ENCODE data around the gene FRMD4B.

FRMD4B gene

DNA sequence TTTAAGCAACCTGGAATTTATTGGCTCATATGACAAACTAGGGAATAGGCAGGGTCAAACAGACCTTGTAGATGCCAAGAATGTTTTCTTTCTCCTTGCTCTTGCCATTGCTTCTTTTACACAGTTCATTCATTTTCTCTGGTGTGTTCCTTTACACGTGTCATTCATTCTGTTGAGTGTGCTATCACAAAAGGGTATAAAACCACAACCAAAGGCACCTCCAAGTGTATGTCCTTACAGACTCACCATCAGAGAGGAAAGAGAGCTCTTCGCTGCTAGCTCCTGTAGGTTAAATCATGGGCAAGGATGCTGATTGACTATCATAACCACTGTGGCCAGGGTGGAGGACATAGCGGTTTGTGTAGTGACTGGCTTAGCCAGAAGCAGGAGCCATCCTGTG lies 19.2 kb upstream of the FRMD4B start:
- DNase-seq (ENCODE audit: low read depth), result no peak

DNA sequence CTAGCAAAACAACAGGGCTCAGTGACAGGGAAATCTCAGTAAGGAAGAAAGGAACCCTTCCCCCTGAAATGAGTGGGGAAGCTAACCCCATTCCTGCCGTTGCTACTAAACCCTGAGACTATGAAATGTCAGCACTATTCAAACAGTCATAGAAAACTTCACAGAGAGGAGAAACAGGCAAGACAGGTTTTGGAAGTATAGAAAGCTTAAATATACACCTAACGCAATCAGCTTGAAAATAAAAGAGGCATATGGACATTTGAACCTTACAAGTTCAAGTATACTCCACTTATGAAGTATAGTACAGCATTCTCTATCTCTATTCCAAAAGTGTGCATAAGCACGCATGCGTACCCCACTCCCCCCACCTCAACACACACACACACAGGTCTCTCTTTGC lies 17.6 kb upstream of the FRMD4B start:
- DNase-seq (ENCODE audit: low read depth), result no peak

DNA sequence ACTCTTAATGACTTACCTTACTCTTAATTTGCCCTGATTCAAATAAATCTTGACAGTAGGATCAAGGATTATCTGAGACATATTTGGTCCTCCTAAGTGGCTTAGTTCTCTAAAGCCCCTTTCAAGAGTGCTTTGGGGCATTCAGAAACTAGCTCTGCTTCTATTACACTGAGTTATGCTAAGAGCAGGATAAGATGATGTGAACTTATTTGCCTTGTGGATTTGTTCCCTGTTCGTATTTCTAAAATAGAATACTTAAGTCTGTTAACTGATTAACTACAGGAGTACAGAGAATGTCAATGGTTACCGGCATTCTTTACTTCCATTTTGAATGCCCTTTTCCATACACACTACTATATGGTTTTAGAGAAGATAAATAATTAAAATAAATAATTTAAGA lies 14.8 kb upstream of the FRMD4B start:
- DNase-seq (ENCODE audit: low read depth), result no peak

DNA sequence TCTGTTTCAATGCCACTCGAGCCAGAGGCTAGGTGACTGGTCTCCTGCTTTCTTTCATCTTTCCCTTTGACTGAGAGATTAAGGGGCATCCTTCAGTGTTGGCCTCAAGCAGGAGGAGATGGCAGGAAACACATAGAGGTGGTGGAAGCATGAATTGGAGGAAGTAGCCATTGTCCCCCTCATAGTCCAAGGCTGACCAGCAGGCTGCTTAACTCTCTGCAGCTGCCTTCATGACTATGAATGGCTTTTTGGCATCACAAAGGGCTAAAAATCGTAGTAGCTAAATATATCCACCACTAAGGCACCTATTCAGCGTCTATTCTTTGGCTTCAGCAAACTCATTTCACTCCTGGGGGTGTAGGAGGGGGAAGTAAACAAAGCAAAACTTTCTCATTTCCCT lies 7.0 kb upstream of the FRMD4B start:
- DNase-seq (ENCODE audit: low read depth), result no peak

DNA sequence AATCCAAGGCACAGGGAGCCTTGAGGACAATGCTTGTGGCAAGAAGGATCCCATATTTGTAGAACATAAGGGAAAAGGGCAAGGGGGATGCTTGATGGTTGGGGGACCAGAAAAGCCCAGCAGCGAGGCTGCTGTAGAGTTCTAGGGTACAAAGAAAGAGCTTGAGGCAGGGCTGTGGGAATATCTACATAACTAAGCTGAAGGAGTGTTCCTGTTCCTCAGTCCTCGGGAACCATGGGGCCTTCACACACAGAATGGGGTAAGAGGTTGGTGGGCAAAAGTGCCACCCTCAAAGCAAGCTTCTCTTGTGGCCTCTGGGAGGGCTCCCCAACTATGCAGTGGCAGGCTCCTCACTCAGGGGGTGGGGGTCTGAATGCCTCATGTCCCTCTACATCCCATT lies 6.5 kb upstream of the FRMD4B start:
- DNase-seq (ENCODE audit: low read depth), result no peak

DNA sequence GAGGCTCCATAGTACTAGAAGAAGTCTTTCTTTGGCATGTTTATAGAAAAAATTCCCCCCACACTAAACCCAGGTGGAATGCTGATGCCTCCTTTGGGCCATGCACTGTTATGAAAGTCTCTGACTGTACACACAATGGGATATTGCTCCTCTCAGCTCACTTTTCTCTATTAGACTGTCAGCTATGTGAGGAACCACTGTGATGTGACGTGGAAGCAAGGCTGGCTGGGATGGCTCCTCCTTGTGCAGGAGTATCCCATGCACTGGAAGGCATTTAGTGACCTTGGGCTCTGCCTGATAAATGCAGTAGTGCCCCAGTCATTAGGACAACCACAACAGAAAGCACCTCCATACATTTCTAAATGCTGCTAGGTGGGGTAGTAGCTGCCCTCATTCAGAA lies 5.7 kb upstream of the FRMD4B start:
- DNase-seq (ENCODE audit: low read depth), result no peak

DNA sequence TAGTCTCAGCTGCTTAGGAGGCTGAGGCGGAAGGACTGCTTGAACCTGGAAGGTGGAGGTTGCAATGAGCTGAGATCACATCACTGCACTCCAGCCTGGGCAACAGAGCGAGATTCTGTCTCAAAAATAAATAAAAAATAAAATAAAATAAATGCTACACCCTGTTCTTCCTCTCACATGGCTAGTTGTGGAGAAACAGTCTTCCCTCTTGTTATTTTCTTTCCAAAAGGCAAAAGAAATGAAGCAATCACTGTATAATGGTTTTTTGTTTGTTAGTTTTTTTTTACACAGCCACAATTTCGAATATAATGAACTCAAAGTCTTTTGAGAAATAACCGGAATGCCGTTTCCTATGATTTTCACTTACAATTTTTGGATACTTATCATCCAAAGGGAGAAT lies 4.9 kb upstream of the FRMD4B start:
- DNase-seq (ENCODE audit: low read depth), result no peak

DNA sequence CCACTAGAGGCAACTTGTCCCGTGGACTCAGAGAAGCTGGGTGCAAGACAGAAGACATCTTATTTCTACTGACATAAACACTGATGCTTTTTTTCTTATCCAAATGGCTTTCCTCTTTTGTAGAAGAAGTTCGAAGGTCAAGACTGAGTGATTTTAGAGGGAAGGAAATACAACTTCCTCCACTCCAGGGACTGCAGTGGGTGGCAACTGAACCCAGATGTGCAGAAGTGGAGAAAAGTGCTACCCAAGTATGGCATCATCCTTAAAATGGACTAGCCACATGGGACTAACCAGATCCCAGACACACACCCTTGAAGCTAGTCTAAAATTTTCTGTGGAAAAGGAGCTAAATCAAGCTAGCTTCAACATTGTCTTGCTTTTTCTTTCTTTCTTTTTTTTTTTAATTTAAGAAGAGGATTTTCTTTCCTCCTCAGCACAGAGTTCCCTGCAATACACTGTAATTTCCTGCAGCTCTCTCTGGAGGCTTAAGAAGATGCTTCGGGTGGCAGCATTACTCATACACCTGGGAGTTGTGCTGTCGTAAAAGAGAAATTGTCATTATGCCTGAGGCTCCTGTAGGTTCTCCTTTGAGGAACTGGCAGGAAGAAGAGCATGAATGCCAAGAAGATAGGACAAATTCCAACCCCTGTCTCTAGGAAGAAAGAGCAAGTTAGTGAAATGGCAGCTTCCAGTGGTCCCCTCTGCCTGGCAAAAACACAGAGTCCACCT lies 3.8 kb upstream of the FRMD4B start:
- DNase-seq (ENCODE audit: low read depth), result no peak

DNA sequence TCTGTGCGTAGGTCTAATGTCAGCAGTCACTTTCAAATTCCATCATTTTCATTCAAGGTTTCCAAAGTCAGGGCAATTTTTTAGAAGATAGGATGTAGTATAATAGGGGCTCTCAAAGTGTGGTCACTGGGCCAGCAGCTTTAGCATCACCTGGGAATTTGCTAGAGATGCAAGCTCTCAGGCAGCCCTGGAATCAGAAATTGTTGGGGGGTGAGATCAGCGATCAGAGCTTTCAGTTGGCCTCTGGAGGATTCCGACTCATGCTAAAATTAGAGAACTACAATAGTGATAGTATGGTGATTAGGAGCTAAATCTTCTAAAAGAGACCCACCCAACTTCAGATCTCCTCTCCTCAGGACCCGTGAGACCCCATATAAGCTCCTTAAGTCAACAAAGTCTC lies 2.4 kb upstream of the FRMD4B start:
- DNase-seq (ENCODE audit: low read depth), result no peak

DNA sequence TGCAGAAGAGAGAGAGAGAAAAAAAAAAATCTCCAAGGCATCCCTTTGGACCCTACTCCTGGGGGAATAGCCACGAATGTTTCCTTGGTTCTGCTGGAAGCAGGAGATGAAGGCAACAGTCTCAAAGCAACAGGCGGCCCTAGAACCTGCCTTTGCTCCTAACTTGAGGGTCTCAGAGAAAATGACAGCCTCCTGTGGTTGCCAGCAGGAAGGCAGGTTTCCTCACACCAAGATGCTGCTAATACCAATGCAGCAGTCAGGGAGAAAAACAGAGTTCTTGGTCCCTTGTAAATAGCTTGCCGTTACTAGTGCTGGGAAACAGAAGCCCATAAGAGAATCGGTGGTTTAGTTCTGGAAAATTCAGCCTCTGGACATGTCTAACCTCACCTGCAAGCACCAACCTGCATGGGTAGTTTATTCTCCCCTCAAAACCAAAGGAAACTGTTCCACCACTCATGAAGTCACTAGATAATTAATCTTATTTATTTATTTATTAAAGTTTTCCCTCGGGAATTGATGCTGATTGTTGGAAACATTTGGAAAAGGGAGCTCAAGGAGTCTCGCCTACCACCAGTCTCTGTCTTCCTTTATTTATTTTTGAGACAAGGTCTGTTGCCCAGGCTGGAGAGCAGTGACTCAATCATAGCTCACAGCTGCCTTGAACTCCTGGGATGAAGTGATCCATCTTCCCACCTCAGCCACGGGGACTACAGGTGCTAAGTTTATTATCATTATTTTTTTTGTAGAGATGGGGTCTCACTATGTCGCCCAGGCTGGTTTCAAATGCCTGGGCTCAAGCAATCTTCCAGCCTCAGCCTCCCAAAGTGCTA lies 883 bp upstream of the FRMD4B start:
- DNase-seq (ENCODE audit: low read depth), result no peak

DNA sequence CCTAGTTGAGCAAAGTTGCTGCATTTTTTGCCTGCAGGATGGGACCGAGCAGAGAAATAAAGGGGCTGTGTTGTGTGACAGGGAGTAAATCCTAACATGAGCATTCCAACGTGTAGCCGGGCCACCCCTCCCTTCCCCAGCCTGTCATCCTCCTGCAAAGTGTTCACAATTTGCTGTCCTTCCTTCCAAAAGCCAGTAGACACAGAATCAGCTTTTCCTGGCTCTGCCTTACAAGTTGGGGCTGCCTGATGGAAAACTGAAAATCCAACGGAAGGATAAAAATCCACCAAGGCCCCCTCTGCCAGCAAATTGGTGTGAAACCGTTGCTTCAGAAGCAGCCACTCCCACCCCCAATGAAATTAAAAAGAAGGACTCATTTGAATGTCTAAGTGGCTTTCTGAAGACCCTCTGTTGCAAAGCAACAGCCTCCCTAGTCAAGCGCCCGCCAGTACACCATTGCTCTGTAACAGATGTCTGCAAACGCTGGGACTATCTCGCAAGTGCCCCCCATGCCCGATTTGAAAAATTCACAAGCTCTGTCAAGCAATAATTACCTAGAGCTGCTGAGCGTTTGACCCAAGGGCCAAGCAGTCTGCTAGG lies 665 bp downstream of the FRMD4B start:
- DNase-seq (ENCODE audit: low read depth), result no peak

DNA sequence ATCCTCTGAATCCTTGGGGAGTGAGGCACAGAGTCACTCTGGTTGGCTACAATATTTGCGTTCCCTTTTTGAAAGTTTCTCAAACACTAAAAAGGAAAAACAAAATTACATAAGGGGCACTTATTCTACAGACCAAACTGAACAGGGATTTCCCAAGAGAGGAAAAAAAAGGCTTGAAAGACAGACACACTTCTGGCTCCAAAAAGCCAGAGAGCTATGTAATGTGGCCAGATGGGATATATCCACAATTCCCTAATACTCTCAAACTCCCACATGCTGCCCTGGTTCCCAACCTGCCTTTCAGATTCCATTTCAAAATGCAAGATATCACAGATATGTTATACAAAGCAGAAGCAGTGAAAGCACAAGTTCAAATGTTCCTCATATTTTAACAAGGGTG lies 1.6 kb downstream of the FRMD4B start:
- no peak for DNase-seq (ENCODE audit: low read depth)

DNA sequence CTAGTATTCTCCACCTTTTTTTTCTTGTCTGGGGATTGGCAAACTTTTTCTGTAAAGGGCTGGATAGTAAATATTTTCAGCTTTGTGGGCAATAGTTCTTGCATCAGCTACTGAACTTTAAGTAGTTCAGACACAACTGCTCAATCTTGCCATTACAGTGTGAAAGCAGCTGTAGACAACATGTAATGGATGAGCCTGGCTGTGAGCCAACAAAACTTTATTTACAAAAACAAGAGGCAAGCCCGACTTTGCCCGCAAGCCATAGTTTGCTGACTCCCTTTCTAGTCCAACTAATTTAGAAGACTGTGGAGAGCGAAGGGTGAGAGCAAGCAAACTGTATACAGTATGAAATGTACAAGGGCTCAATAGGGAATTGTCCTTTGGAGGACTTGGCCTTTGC lies 6.2 kb downstream of the FRMD4B start:
- no peak for DNase-seq (ENCODE audit: low read depth)

DNA sequence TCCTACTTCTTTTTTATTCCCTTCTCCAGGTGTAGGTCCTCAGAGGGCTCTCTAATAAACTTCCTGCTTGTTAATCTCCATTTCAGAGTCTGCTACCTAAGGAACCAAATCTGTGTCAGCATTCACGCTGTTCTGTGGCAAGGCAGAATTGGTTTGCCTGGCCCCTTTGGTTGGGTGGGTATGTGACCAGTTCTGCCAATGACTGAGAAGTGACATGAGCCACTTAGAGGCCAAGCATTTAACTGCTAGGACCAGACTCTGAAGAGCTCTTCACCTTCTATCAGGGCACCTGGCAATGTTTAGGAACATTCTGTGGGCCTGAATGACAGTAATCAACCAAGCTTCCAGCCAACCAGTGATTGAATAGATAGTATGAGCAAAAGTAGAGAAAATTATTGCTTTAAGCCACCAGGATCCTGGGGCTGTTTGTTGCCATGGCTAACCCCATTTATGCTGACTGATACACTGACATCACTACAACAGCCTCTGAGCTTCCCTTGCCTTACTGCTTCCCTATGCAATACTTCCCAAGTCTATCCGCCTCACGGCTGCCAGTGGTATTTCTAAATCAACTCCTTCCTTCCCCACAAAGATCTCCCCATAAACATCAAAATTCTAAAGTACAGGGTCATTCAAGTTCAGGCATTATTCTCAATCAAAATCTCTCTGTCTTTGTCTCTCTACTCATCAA lies 7.6 kb downstream of the FRMD4B start:
- no peak for DNase-seq (ENCODE audit: low read depth)

DNA sequence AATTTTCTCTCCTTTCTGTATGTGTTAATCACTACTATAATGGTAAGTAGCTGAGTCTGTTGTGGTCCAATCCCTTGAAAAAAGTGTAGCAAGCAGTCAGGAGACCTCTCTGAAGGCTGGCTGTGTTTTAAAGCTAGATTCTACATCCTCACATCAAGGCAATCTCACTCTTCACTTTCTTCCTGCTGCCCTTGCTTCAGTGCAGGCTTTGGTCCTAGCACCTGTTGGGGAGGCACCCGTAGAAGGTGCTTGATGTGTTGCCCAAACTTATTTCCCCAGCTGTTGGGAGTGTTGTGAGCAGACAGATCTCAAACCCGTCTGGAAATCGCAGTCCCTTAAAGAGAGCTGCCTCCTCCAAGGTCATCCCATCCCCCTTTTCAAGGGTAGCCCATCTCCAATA lies 8.6 kb downstream of the FRMD4B start:
- DNase-seq (ENCODE audit: low read depth), result no peak

DNA sequence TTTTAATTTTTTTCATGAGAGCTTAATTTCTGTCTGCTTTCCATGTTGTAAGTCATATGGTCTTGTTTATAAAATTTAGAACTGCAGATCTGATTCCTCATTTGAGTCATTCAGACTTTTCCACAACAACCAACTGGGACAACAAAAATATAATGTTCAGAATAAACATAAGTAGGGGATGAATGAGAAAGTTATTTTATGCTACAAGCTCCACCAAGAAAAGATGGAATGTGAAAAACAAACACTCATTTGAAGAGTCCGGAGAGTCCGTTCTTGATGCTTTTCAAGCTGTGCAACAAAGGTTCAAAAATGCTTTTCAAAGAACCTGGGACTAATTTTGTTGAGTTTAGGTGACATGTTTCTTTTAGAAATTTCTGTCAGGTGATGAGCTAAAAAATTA lies 9.2 kb downstream of the FRMD4B start:
- no peak for DNase-seq (ENCODE audit: low read depth)

DNA sequence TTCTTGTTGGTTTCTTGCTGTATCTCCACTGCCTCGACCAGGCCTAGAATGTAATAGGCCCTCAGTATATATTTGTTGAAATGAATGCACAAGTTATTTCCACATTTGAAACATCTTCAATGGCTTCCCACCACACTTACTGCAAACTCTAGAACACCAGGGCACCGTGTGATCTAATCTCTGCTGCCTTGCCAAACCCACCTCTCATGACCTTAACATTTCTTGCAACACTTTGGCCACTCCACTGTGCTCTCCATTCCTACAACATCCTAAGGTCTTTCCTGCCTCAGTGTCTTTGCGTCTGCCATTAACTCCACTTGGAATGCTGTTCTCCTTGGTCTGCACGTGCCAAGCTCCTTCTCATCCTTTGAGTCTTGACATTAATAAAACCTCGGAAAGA lies 14.1 kb downstream of the FRMD4B start:
- DNase-seq (ENCODE audit: low read depth), result no peak

DNA sequence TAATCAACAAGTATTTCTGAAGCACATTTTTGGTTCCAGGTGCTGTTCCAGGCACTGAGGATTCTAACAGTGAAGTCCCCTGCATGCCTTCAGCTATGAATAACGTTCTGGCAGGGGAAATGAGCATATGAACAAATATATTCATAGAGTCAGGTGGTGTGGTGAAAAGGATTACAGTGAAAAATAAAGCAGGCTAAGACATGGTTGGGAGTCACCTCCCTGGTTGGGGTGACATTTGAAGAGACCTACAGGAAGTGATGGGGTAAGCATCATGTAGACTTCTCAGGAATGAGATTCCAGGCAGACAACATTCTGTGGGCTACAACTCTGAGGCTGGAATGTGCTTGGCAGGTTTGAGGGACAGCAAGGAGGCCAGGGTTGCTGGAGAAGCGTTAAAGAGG lies 15.0 kb downstream of the FRMD4B start:
- DNase-seq (ENCODE audit: low read depth), result no peak

DNA sequence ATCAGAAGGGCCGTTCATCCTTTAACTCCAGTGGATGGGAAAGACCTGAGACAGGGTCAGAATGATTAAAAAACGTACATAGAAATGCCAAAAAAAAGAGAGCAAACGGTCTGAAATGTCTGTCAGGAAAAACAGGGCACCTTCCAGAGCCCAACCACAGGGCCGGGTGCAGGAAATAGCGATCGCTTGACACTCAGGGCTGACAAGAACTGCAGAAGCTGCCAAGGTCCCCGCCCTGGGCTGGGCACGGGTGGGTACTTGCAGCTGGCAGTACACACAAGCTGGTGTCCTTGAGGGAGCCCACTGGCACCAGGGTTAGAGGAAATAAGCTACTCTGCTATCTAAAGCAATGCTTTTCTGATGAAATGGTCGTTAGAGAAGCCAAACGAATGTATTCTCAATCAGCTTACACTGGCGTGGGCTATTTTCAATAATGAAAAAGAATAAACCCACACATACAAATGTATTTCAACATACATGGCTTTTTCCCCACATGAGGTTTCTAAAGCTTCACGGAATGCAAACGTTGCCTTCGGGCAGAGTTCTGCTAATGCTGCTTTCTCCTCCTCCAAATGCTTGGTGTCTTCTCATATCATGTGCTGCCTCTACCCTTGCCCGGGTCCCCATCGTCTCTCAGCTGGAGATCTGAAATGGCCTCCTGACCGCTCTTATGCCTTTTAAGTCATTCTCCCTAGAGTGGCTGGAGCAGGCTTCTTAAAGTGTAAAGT lies 15.6 kb downstream of the FRMD4B start:
- DNase-seq (ENCODE audit: low read depth), result no peak

DNA sequence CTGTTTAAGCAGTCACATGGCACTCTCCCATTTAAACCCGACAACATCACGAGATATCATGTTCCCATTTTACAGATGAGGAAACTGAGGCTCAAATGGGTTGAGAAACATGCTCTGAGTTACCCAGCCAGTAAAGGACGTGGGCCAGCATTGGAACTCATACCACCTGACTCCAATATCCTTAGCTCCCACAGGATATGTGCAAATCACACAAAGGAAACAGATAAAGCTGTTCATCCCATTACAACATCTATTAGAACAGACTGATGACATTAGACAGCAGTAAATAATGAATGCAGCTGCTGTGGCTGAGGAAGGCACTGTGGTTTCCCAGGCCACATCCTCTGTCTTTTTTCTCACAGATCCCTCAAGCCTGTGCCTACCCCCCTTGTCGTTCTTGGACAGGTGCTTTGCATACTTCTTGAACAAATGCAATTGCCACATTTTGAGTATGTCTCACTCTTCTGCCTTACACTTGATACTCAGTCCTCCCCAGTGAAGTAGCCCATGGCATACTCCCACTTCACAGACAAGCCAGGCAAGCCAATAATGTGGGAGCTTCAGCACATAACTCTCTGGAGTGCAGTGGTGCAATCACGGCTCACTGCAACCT lies 17.7 kb downstream of the FRMD4B start:
- no peak for DNase-seq (ENCODE audit: low read depth)

DNA sequence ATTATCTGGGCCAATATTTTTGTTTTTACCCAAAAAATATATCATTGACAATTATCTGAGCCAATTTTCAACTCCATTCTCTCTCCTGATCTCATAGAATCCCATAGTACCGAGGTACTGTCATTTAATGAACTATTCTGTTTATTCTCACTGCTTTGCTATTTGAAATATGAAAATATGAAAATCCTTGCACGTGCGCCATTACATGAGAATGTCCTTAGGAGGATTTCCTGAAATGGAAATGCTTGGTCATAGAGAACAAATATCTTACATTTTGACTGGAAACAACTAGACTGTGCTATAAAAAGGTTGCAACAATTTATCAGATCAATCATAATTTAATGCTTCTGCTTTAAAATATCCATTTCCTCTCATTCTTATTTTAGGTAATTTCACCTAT lies 18.3 kb downstream of the FRMD4B start:
- DNase-seq (ENCODE audit: low read depth), result no peak

DNA sequence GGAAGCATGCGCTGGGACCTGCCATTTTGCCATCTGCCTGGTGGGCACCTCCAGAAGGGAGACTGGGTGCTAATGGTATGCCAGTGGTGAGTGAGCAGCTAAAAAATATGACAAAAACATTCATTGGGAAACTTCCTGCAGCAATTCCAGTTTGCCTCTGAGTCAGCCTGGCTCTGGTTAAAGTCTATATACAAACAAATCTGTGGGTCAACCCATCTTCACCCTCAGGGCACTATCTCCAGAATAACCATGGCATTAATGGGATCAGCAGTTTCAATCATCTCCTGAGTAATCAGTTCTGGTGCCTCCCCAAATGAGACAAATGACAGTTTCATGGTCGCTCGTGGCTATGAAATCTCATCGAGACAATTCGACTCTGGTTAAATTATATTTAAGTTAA lies 21.5 kb downstream of the FRMD4B start:
- no peak for DNase-seq (ENCODE audit: low read depth)
